ENCODE data around the gene PODNL1. TPM values are rescaled to one million over a fixed set of nuclear protein-coding genes. Genes with fewer than 3 reads are reported as not detected.

Gene PODNL1
- total and polyA plus RNA-seq, 10 of the 15 experiments (the other 5 are each of a cell fraction or from before 2014, with no cell fraction given), result 0.04 to 0.44 TPM; not detected in 8

DNA sequence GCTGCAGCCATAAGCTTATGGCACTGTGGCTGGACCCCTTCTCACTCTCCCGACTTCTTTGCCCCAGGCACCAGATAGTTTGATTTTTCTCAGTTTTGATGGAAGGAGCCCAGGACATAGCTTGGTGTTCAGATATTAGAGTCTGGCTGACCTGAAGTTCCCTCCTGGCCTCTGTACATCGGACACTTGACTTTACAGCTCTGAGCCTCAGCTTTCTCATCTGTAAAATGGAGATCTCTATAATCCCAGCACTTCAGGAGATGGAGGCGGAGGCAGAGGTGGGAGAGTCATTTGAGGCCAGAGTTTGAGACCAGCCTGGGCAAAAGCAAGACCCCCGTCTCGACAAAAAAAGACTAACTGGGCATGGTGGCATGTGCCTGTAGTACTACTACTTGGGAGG lies 31.3 kb downstream of the PODNL1 start:
- no peak overlapping the region; the same call in 1 of the 2 replicates for H2AFZ ChIP-seq (ENCODE audit: control insufficient read depth, low read depth, low read length)
- no peaks in the 10 kb centered on the region; the same call in 1 of the 2 replicates for H3K4me1 ChIP-seq (ENCODE audit: control insufficient read depth, insufficient read depth, low read length)
- peak overlapping the region; percentile 97 for H3K4me2 ChIP-seq (ENCODE audit: control insufficient read depth, insufficient read depth)
- TF ChIP-seq WRNIP1 (IDR thresholded peaks at IDR 0.05; ENCODE audit: borderline replicate concordance, low read depth, low read length), result no peak
- TF ChIP-seq ELK1 (IDR thresholded peaks at IDR 0.05; ENCODE audit: low read depth, low read length), result no peak
- TF ChIP-seq NFXL1 (IDR thresholded peaks at IDR 0.05; ENCODE audit: borderline replicate concordance), result no peak
- no peak for TF ChIP-seq PAX8 (IDR thresholded peaks at IDR 0.05)
- 0 out of 2 replicates have a peak, but pooled peaks have one; percentile 11 for TF ChIP-seq LARP7 (IDR thresholded peaks at IDR 0.05)
- no peak for TF ChIP-seq HSF1 (IDR thresholded peaks at IDR 0.05; ENCODE audit: low read depth, low read length)
- TF ChIP-seq RFX5 (IDR thresholded peaks at IDR 0.05; ENCODE audit: low read depth, low read length), result no peak
- TF ChIP-seq CHD2 (IDR thresholded peaks at IDR 0.05; ENCODE audit: borderline replicate concordance, low read depth, low read length), result no peak
- TF ChIP-seq SUZ12 (IDR thresholded peaks at IDR 0.05; ENCODE audit: unreplicated experiment), result no peak
- SMC1A ChIA-PET (ENCODE audit: uncharacterized antibody, unreplicated experiment), result interaction anchor here (0.5 to 1.0 kb wide), 4 partner anchors 10 to 136 kb away, joined by 3 to 4 read pairs (median 3); partner anchors contain the start of genes DCAF15 and IL27RA
- in situ Hi-C loops (cut with MboI) (no loop called here), intact Hi-C loops (cut with micrococcal nuclease; ENCODE audit: unreplicated experiment) (no loop called here)
- no peaks in the 10 kb centered on the region for H4K20me1 ChIP-seq (ENCODE audit: control insufficient read depth, insufficient read depth)
- TSS peak; percentile 72 for BruUV-seq (replicated peaks)
- peaks cover 0 to 4% of the 10 kb centered on the region in 2 experiments; a peak in 1 of 4 replicates for H3K36me3 ChIP-seq (ENCODE audit: control insufficient read depth in 2 of 2, insufficient read depth in 2 of 2, low read length in 1 of 2)
- no peak overlapping the region for H3K27ac ChIP-seq (ENCODE audit: control insufficient read depth, insufficient read depth)
- H3K9me3 ChIP-seq (replicated peaks; ENCODE audit: control insufficient read depth, insufficient read depth, low read length), result no peaks in the 10 kb centered on the region
- no peaks in the 10 kb centered on the region for H3K27me3 ChIP-seq (replicated peaks in 1 of 2; ENCODE audit: control insufficient read depth in 2 of 2, insufficient read depth in 2 of 2, low read length in 1 of 2)
- 99% methylated on average over 5 of the region's 5 CpGs for WGBS (ENCODE audit: insufficient coverage, insufficient replicate concordance, low lambda C conversion rate, missing lambda C conversion rate)
- POLR2A ChIA-PET, result interaction anchor here (0.6 to 1.4 kb wide), 4 partner anchors 99 to 1178 kb away, joined by 3 to 4 read pairs (median 3); partner anchors contain the start of gene RFX1
- no peak for FAIRE-seq
- RAD21 ChIA-PET (ENCODE audit: unreplicated experiment), result interaction anchor here (0.9 to 1.2 kb wide), 2 partner anchors 125 to 171 kb away, joined by 5 to 9 read pairs; partner anchors contain the start of gene IL27RA
- peaks cover 5% of the 10 kb centered on the region for H3K79me2 ChIP-seq (ENCODE audit: control insufficient read depth, insufficient read depth, low read length)
- H3K9ac ChIP-seq (ENCODE audit: control insufficient read depth, insufficient read depth, low read length), result peak overlapping the region; percentile 71
- CTCF ChIA-PET, result interaction anchor here (0.6 to 1.3 kb wide), 5 partner anchors 14 to 574 kb away, joined by 3 to 8 read pairs (median 4); partner anchors contain the start of genes DCAF15, IL27RA and MISP3
- H3K4me3 ChIP-seq, result peak overlapping the region; percentile 72
- no peak for ATAC-seq
- no peak for DNase-seq (ENCODE audit: low read depth, low spot score)
